ENCODE measurements around the gene SPTB. TPM values are rescaled to one million over a fixed set of nuclear protein-coding genes. Genes with fewer than 3 reads are reported as not detected.

Gene SPTB
- total and polyA plus RNA-seq, 10 of the 15 experiments (the other 5 are each of a cell fraction or from before 2014, with no cell fraction given): under 0.01 to 0.04 (median 0.02) TPM; not detected in 4

GRCh38 chr14:64824471-64824870 is 55.2 kb downstream of the SPTB start:
- DNase-seq (ENCODE audit: low read depth, low spot score) (no peak), ATAC-seq (no peak), FAIRE-seq (no peak)
- H3K4me2 ChIP-seq (ENCODE audit: control insufficient read depth, insufficient read depth): no peak overlapping the region
- no peak overlapping the region for H2AFZ ChIP-seq (ENCODE audit: control insufficient read depth, low read depth, low read length)
- no peaks in the 10 kb centered on the region for H3K9me3 ChIP-seq (replicated peaks; ENCODE audit: control insufficient read depth, insufficient read depth, low read length)
- RAD21 ChIA-PET (ENCODE audit: unreplicated experiment): interaction anchor here (0.9 to 3.3 kb wide), 2 partner anchors 67 to 195 kb away, joined by 3 to 87 read pairs; no protein-coding TSS in a partner anchor
- SMC1A ChIA-PET (ENCODE audit: uncharacterized antibody, unreplicated experiment): interaction anchor here (1.2 to 6.0 kb wide), 10 partner anchors 10 to 157 kb away, joined by 3 to 88 read pairs (median 5); no protein-coding TSS in a partner anchor
- peaks cover 0 to 3% of the 10 kb centered on the region in 2 experiments; a peak in 2 of 4 replicates for H3K27me3 ChIP-seq (replicated peaks in 1 of 2; ENCODE audit: control insufficient read depth in 2 of 2, insufficient read depth in 2 of 2, low read length in 1 of 2)
- no TSS peak for BruUV-seq (replicated peaks)
- intact Hi-C loops (cut with micrococcal nuclease; ENCODE audit: unreplicated experiment) (no loop called here), in situ Hi-C loops (cut with MboI) (loop anchor here (5.0 kb wide), 1 partner anchor 63 kb away; no protein-coding TSS in a partner anchor)
- no peaks in the 10 kb centered on the region for H3K36me3 ChIP-seq (ENCODE audit: control insufficient read depth in 2 of 2, insufficient read depth in 2 of 2, low read length in 1 of 2)
- H3K4me3 ChIP-seq: no peak overlapping the region
- CTCF ChIA-PET: interaction anchor here (0.7 to 2.9 kb wide), 17 partner anchors 8 to 199 kb away, joined by 3 to 111 read pairs (median 7); partner anchors contain the start of gene SPTB
- no peaks in the 10 kb centered on the region for H3K79me2 ChIP-seq (ENCODE audit: control insufficient read depth, insufficient read depth, low read length)
- WGBS (ENCODE audit: insufficient coverage, insufficient replicate concordance, low lambda C conversion rate, missing lambda C conversion rate): 14% methylated on average over 3 of the region's 3 CpGs
- no peak overlapping the region for H3K9ac ChIP-seq (ENCODE audit: control insufficient read depth, insufficient read depth, low read length)
- TF ChIP-seq MYC (IDR thresholded peaks at IDR 0.05; ENCODE audit: insufficient read depth, insufficient read length, insufficient replicate concordance, low read length, severe bottlenecking) (no peak), DPF2 (IDR thresholded peaks at IDR 0.05) (no peak), NFXL1 (IDR thresholded peaks at IDR 0.05; ENCODE audit: borderline replicate concordance) (no peak), LARP7 (IDR thresholded peaks at IDR 0.05) (no peak), SIX5 (IDR thresholded peaks at IDR 0.05; ENCODE audit: low read depth, low read length, severe bottlenecking) (no peak), YBX1 (IDR thresholded peaks at IDR 0.05) (no peak), RAD21 (IDR thresholded peaks at IDR 0.05; ENCODE audit: insufficient read depth, low read depth, low read length) (no peak), MYB (IDR thresholded peaks at IDR 0.05; ENCODE audit: borderline replicate concordance, low read depth, low read length) (no peak)
- POLR2A ChIA-PET: interaction anchor here (1.6 kb wide), 1 partner anchor 65 kb away, joined by 4 read pairs; no protein-coding TSS in a partner anchor
- H4K20me1 ChIP-seq (ENCODE audit: control insufficient read depth, insufficient read depth): no peaks in the 10 kb centered on the region
- H3K27ac ChIP-seq (ENCODE audit: control insufficient read depth, insufficient read depth): no peak overlapping the region
- H3K4me1 ChIP-seq (ENCODE audit: control insufficient read depth, insufficient read depth, low read length): no peaks in the 10 kb centered on the region
